ENCODE results near the gene IFNGR1.

The IFNGR1 gene

DNA sequence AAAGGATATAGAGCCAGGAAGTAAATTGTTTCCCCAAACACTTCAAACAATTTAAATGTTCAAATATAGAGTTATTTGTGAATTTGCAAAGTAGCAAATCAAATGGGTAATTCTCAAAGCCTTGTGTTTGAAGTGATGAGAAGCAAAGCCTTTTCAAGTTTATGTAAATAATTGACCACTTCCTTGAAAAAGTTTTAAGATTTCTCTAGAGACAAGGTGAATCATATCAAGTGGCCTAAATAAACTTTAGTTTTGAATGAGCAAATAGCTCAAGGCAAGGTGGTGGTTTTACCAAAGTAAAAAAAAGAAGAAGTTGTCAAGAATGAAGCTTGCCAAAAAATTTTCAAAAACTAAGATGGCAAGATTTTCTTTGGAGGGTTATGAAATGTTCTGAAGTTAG lies 42.6 kb upstream of the IFNGR1 start:
- DNase-seq (ENCODE audit: extremely low read depth, insufficient read length), result peak; percentile 73
- no peaks in the 10 kb centered on the region for H3K27me3 ChIP-seq (replicated peaks; ENCODE audit: control insufficient read depth, insufficient read depth, low read length)
- H3K4me3 ChIP-seq (replicated peaks; ENCODE audit: low read depth, low read length), result no peak overlapping the region
- no peaks in the 10 kb centered on the region for H3K36me3 ChIP-seq (ENCODE audit: control insufficient read depth, insufficient read depth, low read length)
- TF ChIP-seq, protein P1, sequence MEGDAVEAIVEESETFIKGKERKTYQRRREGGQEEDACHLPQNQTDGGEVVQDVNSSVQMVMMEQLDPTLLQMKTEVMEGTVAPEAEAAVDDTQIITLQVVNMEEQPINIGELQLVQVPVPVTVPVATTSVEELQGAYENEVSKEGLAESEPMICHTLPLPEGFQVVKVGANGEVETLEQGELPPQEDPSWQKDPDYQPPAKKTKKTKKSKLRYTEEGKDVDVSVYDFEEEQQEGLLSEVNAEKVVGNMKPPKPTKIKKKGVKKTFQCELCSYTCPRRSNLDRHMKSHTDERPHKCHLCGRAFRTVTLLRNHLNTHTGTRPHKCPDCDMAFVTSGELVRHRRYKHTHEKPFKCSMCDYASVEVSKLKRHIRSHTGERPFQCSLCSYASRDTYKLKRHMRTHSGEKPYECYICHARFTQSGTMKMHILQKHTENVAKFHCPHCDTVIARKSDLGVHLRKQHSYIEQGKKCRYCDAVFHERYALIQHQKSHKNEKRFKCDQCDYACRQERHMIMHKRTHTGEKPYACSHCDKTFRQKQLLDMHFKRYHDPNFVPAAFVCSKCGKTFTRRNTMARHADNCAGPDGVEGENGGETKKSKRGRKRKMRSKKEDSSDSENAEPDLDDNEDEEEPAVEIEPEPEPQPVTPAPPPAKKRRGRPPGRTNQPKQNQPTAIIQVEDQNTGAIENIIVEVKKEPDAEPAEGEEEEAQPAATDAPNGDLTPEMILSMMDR (IDR thresholded peaks at IDR 0.05; ENCODE audit: insufficient read depth, low read length, poor library complexity, severe bottlenecking), result no peak

DNA sequence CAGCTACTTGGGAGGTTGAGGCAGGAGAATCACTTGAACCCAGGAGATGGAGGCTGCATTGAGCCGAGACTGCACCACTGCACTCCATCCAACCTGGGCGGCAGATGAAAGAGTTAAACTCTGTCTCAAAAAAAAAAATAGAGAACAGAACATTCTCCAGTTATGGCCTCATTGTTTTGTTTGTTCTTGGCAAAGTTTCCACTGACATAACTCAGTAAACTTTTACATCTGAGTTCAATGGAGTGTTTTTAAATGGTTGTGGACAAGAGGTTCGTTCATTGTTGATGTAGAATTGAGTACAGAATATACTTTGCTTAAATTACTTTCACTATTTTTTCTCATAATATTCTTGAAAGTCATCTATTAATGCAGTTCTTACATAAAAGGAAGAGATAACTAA lies 42.2 kb upstream of the IFNGR1 start:
- no peaks in the 10 kb centered on the region for H3K36me3 ChIP-seq (ENCODE audit: control insufficient read depth, insufficient read depth, low read length)
- TF ChIP-seq, protein P1 (IDR thresholded peaks at IDR 0.05; ENCODE audit: insufficient read depth, low read length, poor library complexity, severe bottlenecking), result no peak
- no peak for DNase-seq (ENCODE audit: extremely low read depth, insufficient read length)
- no peak overlapping the region for H3K4me3 ChIP-seq (replicated peaks; ENCODE audit: low read depth, low read length)
- H3K27me3 ChIP-seq (replicated peaks; ENCODE audit: control insufficient read depth, insufficient read depth, low read length), result no peaks in the 10 kb centered on the region

- Histone ChIP-seq H3K4me3 (replicated peaks; ENCODE audit: low read depth, low read length) (no peak overlapping the region), H3K27me3 (replicated peaks; ENCODE audit: control insufficient read depth, insufficient read depth, low read length) (no peaks in the 10 kb centered on the region), H3K36me3 (ENCODE audit: control insufficient read depth, insufficient read depth, low read length) (no peaks in the 10 kb centered on the region)
- no peak for DNase-seq (ENCODE audit: extremely low read depth, insufficient read length)
- TF ChIP-seq, protein P1 (IDR thresholded peaks at IDR 0.05; ENCODE audit: insufficient read depth, low read length, poor library complexity, severe bottlenecking), result no peak
Measured at GRCh38 chr6:137260217-137260616, 41.0 kb upstream of the IFNGR1 start.

- no peaks in the 10 kb centered on the region for H3K36me3 ChIP-seq (ENCODE audit: control insufficient read depth, insufficient read depth, low read length)
- H3K4me3 ChIP-seq (replicated peaks; ENCODE audit: low read depth, low read length), result no peak overlapping the region
- TF ChIP-seq, protein P1 (IDR thresholded peaks at IDR 0.05; ENCODE audit: insufficient read depth, low read length, poor library complexity, severe bottlenecking), result no peak
- no peak for DNase-seq (ENCODE audit: extremely low read depth, insufficient read length)
- no peaks in the 10 kb centered on the region for H3K27me3 ChIP-seq (replicated peaks; ENCODE audit: control insufficient read depth, insufficient read depth, low read length)
Measured at GRCh38 chr6:137259349-137259748, 40.2 kb upstream of the IFNGR1 start.

- Histone ChIP-seq H3K27me3 (replicated peaks; ENCODE audit: control insufficient read depth, insufficient read depth, low read length) (no peaks in the 10 kb centered on the region), H3K36me3 (ENCODE audit: control insufficient read depth, insufficient read depth, low read length) (no peaks in the 10 kb centered on the region), H3K4me3 (replicated peaks; ENCODE audit: low read depth, low read length) (no peak overlapping the region)
- TF ChIP-seq, protein P1 (IDR thresholded peaks at IDR 0.05; ENCODE audit: insufficient read depth, low read length, poor library complexity, severe bottlenecking), result no peak
- no peak for DNase-seq (ENCODE audit: extremely low read depth, insufficient read length)
Measured at GRCh38 chr6:137258170-137258569, 39.0 kb upstream of the IFNGR1 start.

Data from GM06990 (cell line).